NCI-H2196 (cell line): ENCODE results near the gene TPPP2.
"Not testable (repeated sequence)": the region's sequence is repeated elsewhere in the genome, so short reads cannot be mapped to it uniquely, and the experiment has no call there.

Experiments used
- DNase-seq: peaks from one replicate; lab custom pipeline; 2025; ENCODE audit not compliant: unreplicated experiment; lab: John Stamatoyannopoulos, UW

The TPPP2 gene

GRCh38 chr14:21029917-21030316 is at the start of gene TPPP2:
Gene TPPP2 (plus strand): TSS chr14:21030217. CDS start chr14:21030582, 365 bp downstream.
- no peak for DNase-seq

GRCh38 chr14:20980906-20981305 is 49.1 kb upstream of the TPPP2 start:
- DNase-seq: no peak

GRCh38 chr14:20982646-20983369 is 47.2 kb upstream of the TPPP2 start:
- DNase-seq: no peak

GRCh38 chr14:20985650-20986049 is 44.4 kb upstream of the TPPP2 start:
- DNase-seq: not testable (repeated sequence)

- DNase-seq: no peak
These were observed 43.2 kb upstream of the TPPP2 start for GRCh38 chr14:20986811-20987210.

GRCh38 chr14:20988717-20989470 is 41.1 kb upstream of the TPPP2 start:
- DNase-seq: no peak

GRCh38 chr14:20989471-20989786 is 40.6 kb upstream of the TPPP2 start:
- DNase-seq: no peak

- peak; percentile 97 for DNase-seq
These were observed 40.0 kb upstream of the TPPP2 start, which contains the start of gene METTL17 for GRCh38 chr14:20989787-20990600. Gene METTL17 (plus strand): TSS chr14:20989980. CDS start chr14:20990003, 23 bp downstream.

- no peak for DNase-seq
These were observed 33.5 kb upstream of the TPPP2 start for GRCh38 chr14:20996521-20996920.

- no peak for DNase-seq
These were observed 32.9 kb upstream of the TPPP2 start for GRCh38 chr14:20997115-20997514.

GRCh38 chr14:20997564-20997963 is 32.5 kb upstream of the TPPP2 start:
- no peak for DNase-seq

- no peak for DNase-seq
These were observed 31.9 kb upstream of the TPPP2 start for GRCh38 chr14:20998139-20998538.

- peak; percentile 31 for DNase-seq
These were observed 31.2 kb upstream of the TPPP2 start, which contains the start of gene SLC39A2 for GRCh38 chr14:20998674-20999366. Gene SLC39A2 (plus strand): TSS chr14:20999293. CDS start chr14:20999447, 154 bp downstream.

- no peak for DNase-seq
These were observed 30.4 kb upstream of the TPPP2 start for GRCh38 chr14:20999591-20999990.

- no peak for DNase-seq
These were observed 28.8 kb upstream of the TPPP2 start for GRCh38 chr14:21001218-21001617.

GRCh38 chr14:21003788-21004346 is 26.1 kb upstream of the TPPP2 start:
- no peak for DNase-seq

GRCh38 chr14:21009721-21010120 is 20.3 kb upstream of the TPPP2 start:
- DNase-seq: not testable (repeated sequence)

- DNase-seq: no peak
These were observed 18.9 kb upstream of the TPPP2 start for GRCh38 chr14:21011136-21011535.

- DNase-seq: peak; percentile 88
These were observed 15.2 kb upstream of the TPPP2 start for GRCh38 chr14:21014761-21015190.

GRCh38 chr14:21015312-21015711 is 14.7 kb upstream of the TPPP2 start:
- DNase-seq: no peak
